HG03342 (cell line): ENCODE measurements around the gene ABAT.
"Not testable (repeated sequence)": the region's sequence is repeated elsewhere in the genome, so short reads cannot be mapped to it uniquely, and the experiment has no call there.

ENCODE experiments used
- ATAC-seq: cut with Tn5 transposase; IDR thresholded peaks from one replicate; pipeline ENCODE4 v1.9.1; 2021; ENCODE audit warnings: mild to moderate bottlenecking, moderate library complexity; ENCODE audit not compliant: unreplicated experiment

ABAT gene

GRCh38 chr16:8678068-8678927, 3.9 kb downstream of the ABAT start:
- ATAC-seq = no peak

GRCh38 chr16:8679151-8679550, 4.7 kb downstream of the ABAT start:
- ATAC-seq = no peak

GRCh38 chr16:8682551-8683259, 8.3 kb downstream of the ABAT start:
- no peak for ATAC-seq

GRCh38 chr16:8683640-8684039, 9.2 kb downstream of the ABAT start:
- no peak for ATAC-seq

GRCh38 chr16:8685617-8686016, 11.2 kb downstream of the ABAT start:
- ATAC-seq = no peak

DNA sequence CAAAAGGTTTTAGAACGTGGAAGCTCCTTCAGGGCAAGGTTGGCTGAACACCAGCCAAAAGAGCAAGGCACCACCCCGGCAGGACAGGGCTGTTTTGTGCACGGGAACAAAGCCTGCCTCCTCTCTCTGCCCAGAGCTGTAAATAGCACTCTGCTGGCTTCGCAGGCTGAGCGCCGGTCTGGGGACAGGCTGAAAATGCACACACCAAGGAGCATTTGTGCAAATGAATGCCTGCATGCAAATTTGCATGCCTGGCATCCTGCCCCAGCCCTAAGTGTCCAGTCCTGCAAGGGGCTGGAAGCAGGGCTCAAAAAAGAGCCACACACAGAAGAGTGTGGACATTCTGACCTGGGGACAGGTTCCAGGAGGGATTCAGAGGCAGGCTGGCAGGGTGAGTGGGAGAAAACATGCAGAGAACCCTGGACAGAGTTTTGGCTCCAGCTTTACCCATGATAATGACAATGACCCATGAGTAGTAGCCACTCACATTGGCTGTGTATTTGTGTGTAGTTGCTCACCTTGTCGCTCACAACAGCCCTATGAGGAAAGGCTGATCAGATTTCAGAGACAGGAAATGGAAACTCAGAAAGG, 11.7 kb downstream of the ABAT start:
- ATAC-seq = no peak

DNA sequence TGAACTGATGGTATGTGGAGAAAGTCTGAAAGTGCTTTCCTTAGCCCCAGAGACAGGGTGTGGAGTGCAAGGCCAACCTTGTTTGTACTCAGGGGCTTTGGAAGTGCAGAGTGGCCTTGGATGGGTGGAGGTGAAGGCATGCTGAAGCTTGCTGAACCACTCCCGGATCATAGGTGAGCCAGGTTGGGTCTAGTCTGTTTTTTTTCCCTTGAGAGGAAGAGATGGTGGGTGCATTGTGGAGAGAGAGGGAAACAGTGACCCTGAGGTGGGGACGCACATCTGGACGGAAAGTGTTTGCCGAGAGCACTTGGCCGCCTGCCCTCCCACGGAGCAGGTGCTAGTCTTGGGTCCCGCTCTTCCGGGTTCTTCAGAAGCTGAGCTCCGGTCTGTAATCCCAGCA, 12.5 kb downstream of the ABAT start:
- no peak for ATAC-seq

- no peak for ATAC-seq
Measured at GRCh38 chr16:8689686-8690085, 15.3 kb downstream of the ABAT start.

- ATAC-seq = no peak
Measured at GRCh38 chr16:8691728-8692127, 17.3 kb downstream of the ABAT start.

DNA sequence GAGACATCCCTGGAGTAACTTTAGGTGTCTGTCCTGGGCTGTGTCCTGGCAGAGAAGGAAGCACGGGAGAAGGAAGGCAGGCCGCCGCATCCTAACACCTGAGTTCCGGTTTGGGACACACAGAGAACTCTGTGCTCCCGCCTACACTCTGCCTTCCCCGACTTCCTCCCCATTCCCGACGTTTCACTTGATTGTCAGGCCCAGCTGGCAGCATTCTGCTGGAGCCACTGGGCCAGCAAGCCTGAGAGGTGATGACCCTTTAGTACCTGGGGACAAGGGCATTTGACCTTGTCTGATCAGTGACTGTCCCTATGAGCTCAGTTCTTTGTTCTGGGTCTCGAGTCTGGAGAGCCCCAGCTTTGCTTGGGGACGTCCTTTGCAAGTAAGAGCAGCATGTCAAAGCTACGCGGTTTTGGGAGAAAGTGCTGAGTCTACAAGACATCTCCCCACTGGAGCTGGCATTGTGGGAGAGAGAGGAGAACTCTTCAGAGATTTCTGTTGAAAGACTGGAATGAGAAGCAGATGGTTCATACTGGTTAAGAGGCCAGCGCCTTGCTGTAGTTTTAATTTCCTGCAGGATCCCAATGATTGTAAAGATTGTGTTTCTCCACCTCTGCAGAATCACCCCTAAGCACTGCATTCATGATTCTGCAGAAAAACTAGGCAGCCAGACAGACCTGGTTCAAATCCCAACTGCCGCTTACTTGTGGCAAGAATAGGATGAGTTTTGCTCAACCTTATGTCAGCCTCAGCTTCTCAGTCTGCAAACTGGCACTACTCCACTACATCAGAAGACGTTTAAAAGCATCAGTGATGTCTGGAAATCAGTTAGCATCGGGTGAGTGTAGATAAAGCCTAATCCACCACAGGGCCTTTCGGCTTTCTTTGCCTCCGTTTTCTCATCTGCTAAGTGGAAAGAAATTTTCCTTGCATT, 20.6 kb downstream of the ABAT start:
- no peak for ATAC-seq

- no peak for ATAC-seq
Measured at GRCh38 chr16:8696880-8697279, 22.5 kb downstream of the ABAT start.

DNA sequence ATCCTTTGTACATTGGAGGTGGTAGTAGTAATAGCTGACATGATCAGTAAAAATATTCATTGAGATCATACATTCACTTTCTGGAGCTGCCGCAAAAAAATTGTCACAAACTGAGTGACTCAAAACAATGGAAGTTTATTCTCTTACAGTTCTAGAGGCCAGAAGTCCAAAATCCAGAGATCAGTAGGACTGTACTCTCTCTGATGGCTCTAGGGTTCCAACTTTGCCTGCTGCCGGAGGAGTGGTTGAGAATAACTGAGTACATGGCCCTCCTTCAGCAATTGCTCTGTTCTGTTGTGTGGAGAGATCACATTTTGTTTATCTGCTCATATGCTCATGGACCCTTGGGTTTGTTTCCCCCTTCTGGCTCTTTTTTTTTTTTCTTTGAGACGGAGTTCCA, 23.5 kb downstream of the ABAT start:
- no peak for ATAC-seq

DNA sequence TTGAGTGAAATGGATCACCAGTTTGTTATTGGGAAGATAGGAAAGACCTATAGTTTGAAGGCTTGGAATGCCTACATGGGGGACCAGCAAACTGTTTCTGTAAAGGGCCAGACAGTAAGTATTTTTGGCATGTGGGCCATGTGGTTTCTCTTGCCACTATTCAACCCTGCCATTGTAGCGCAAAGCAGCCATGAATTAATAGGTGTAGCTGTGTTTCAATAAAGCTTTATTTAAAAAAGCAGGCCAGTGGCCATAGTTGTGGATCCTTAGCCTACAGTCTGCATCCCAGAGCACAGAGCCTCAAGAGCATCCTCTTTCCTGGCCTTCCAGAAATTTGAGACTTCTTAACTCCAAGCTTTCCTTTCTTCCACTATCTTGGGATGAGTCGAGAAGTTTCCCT, 29.3 kb downstream of the ABAT start:
- ATAC-seq = no peak

GRCh38 chr16:8704098-8704497, 29.7 kb downstream of the ABAT start:
- ATAC-seq = no peak

- ATAC-seq = not testable (repeated sequence)
Measured at GRCh38 chr16:8705100-8705822, 30.8 kb downstream of the ABAT start.

- ATAC-seq = no peak
Measured at GRCh38 chr16:8708536-8708935, 34.1 kb downstream of the ABAT start.

- no peak for ATAC-seq
Measured at GRCh38 chr16:8712589-8713361, 38.4 kb downstream of the ABAT start.

- ATAC-seq = no peak
Measured at GRCh38 chr16:8713635-8714172, 39.3 kb downstream of the ABAT start.

DNA sequence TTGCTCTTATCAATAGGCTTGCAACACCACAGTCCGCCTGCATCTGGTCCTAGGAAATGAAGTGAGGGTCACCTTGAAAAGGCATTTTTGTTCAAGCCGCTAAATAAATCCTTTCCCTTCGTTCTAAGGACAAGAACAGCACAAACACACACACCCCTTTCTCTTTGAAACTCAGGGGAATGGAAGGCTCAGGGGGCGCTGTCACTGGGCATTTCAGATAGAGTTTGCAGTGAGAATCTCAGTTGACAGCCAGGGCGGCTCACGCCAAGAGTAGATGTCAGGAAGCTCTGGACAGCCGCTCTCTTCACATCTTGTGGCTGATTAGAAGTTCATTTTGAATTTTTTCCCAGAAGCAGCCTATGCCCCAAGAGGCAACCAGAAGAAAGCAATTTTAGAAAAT, 39.8 kb downstream of the ABAT start:
- ATAC-seq = no peak
